GM21515 (cell line): ENCODE measurements around the gene LBP.
"Not testable (repeated sequence)": the region's sequence is repeated elsewhere in the genome, so short reads cannot be mapped to it uniquely, and the experiment has no call there.

ENCODE experiments used
- ATAC-seq: cut with Tn5 transposase; IDR thresholded peaks from one replicate; pipeline ENCODE4 v1.9.1; 2021; ENCODE audit not compliant: unreplicated experiment

Gene LBP

GRCh38 chr20:38346247-38346651 is at the start of gene LBP:
Gene LBP, plus strand, starts transcription at chr20:38346482. Its CDS starts 35 bp downstream, at chr20:38346517.
- ATAC-seq = no peak

- no peak for ATAC-seq
Measured at GRCh38 chr20:38297916-38298674, 48.2 kb upstream of the LBP start.

GRCh38 chr20:38298768-38299288 is 47.5 kb upstream of the LBP start:
- ATAC-seq = no peak

- no peak for ATAC-seq
Measured at GRCh38 chr20:38299963-38300362, 46.3 kb upstream of the LBP start.

GRCh38 chr20:38300438-38300837 is 45.8 kb upstream of the LBP start:
- no peak for ATAC-seq

GRCh38 chr20:38301309-38301708 is 45.0 kb upstream of the LBP start:
- no peak for ATAC-seq

- no peak for ATAC-seq
Measured at GRCh38 chr20:38302786-38303185, 43.5 kb upstream of the LBP start.

- ATAC-seq = no peak
Measured at GRCh38 chr20:38303908-38304379, 42.3 kb upstream of the LBP start, which contains the start of gene BPI. Gene BPI, plus strand, starts transcription at chr20:38304156. Its CDS starts 68 bp downstream, at chr20:38304224.

- no peak for ATAC-seq
Measured at GRCh38 chr20:38304845-38305447, 41.3 kb upstream of the LBP start.

GRCh38 chr20:38305541-38305940 is 40.7 kb upstream of the LBP start:
- ATAC-seq = no peak

GRCh38 chr20:38306379-38306778 is 39.9 kb upstream of the LBP start:
- ATAC-seq = no peak

GRCh38 chr20:38307371-38308046 is 38.8 kb upstream of the LBP start:
- ATAC-seq = no peak

GRCh38 chr20:38308047-38308438 is 38.2 kb upstream of the LBP start:
- ATAC-seq = no peak

GRCh38 chr20:38308447-38308846 is 37.8 kb upstream of the LBP start:
- ATAC-seq = no peak

GRCh38 chr20:38311091-38311490 is 35.2 kb upstream of the LBP start:
- no peak for ATAC-seq

GRCh38 chr20:38311491-38311890 is 34.8 kb upstream of the LBP start:
- no peak for ATAC-seq

GRCh38 chr20:38313676-38314075 is 32.6 kb upstream of the LBP start:
- no peak for ATAC-seq

- ATAC-seq = not testable (repeated sequence)
Measured at GRCh38 chr20:38314350-38314749, 31.9 kb upstream of the LBP start.

GRCh38 chr20:38315290-38315966 is 30.9 kb upstream of the LBP start:
- ATAC-seq = no peak

- no peak for ATAC-seq
Measured at GRCh38 chr20:38316341-38316740, 29.9 kb upstream of the LBP start.

GRCh38 chr20:38317422-38317821 is 28.9 kb upstream of the LBP start:
- no peak for ATAC-seq
